ENCODE results near the gene TAGLN.
A peak's percentile ranks its signal among the peaks of the same experiment; 100 is the strongest.

TAGLN gene

GRCh38 chr11:117214404-117215110 lies 15.4 kb downstream of the TAGLN start:
- no peak for DNase-seq

GRCh38 chr11:117217141-117218084 lies 18.2 kb downstream of the TAGLN start:
- no peak for DNase-seq

- DNase-seq, result no peak
These were observed 19.2 kb downstream of the TAGLN start for GRCh38 chr11:117218133-117218915.

- DNase-seq, result no peak
These were observed 19.8 kb downstream of the TAGLN start for GRCh38 chr11:117219001-117219400.

- DNase-seq, result no peak
These were observed 20.3 kb downstream of the TAGLN start for GRCh38 chr11:117219455-117219854.

- no peak for DNase-seq
These were observed 20.8 kb downstream of the TAGLN start for GRCh38 chr11:117219995-117220394.

GRCh38 chr11:117220568-117220967 lies 21.4 kb downstream of the TAGLN start:
- no peak for DNase-seq

GRCh38 chr11:117220999-117221774 lies 22.0 kb downstream of the TAGLN start:
- DNase-seq, result no peak

- peak in 2 of 4 experiments; percentile 9 to 19 for DNase-seq
These were observed 22.8 kb downstream of the TAGLN start for GRCh38 chr11:117221775-117222517.

- no peak for DNase-seq
These were observed 24.0 kb downstream of the TAGLN start for GRCh38 chr11:117222991-117223740.

- no peak for DNase-seq
These were observed 24.8 kb downstream of the TAGLN start for GRCh38 chr11:117223741-117224689.

GRCh38 chr11:117225553-117226170 lies 26.5 kb downstream of the TAGLN start:
- DNase-seq, result no peak

- DNase-seq, result peak; percentile 69 to 92 (median 82)
These were observed 27.5 kb downstream of the TAGLN start for GRCh38 chr11:117226388-117227385.

- DNase-seq, result no peak
These were observed 28.9 kb downstream of the TAGLN start for GRCh38 chr11:117228091-117228490.

- no peak for DNase-seq
These were observed 30.2 kb downstream of the TAGLN start for GRCh38 chr11:117229411-117229810.

- DNase-seq, result no peak
These were observed 30.7 kb downstream of the TAGLN start for GRCh38 chr11:117229931-117230285.

- DNase-seq, result no peak
These were observed 31.3 kb downstream of the TAGLN start for GRCh38 chr11:117230286-117230961.
